Astrocyte (in vitro differentiated cells and primary cell): ENCODE data around the gene PMAIP1.

Experiments used
- CTCF ChIP-seq: IDR thresholded peaks from 2 replicates; pipeline ENCODE4 v1.5.1; 2011; ENCODE audit warnings: low read depth, mild to moderate bottlenecking, inconsistent platforms, low read length, moderate library complexity; ENCODE audit not compliant: insufficient read depth
- EZH2 ChIP-seq: IDR thresholded peaks from 2 replicates; pipeline ENCODE4 v1.6.1; 2012; ENCODE audit warnings: mild to moderate bottlenecking, low read length, inconsistent platforms; ENCODE audit not compliant: insufficient read depth

GRCh38 chr18:59906203-59906602 lies 6.4 kb downstream of the PMAIP1 start:
- TF ChIP-seq CTCF = no peak
- no peak for TF ChIP-seq EZH2
